Head of caudate nucleus (tissue), 42 donors: ENCODE measurements around the gene REXO1.

Experiments used
- DNase-seq, 42 donors: peaks; one replicate each; pipeline versions ENCODE4 v3.0.0 to v3.0.0-alpha.2; 2020 to 2021; ENCODE audit warnings: mixed read lengths in 7 of 42
- intact Hi-C: fragments of 100-400 bp; cut with DNase I; formaldehyde crosslinking; loops from one replicate; pipeline ENCODE4 v1.15.0; 2022

Gene REXO1

DNA sequence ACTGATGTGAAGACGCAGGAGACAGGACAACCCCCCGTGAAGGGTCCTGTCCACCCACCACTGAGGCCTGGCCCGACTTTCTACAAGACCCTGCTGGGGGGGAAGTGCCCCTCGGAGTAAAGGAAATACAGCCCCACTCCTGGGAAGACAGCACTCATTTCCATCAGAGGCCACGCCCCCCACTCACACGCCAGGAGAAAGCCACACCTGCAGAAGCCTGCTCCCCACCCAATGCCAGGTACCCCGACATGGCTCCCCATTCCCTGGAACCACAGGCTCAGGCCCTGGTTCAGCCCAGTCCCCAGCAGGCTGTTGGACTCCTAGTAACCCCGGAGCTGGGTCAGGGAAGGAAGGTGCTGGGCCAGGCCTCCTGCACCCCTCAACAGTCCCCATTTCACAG lies 25.3 kb downstream of the REXO1 start:
- intact Hi-C loops: no loop called here
- DNase-seq: no peak

DNA sequence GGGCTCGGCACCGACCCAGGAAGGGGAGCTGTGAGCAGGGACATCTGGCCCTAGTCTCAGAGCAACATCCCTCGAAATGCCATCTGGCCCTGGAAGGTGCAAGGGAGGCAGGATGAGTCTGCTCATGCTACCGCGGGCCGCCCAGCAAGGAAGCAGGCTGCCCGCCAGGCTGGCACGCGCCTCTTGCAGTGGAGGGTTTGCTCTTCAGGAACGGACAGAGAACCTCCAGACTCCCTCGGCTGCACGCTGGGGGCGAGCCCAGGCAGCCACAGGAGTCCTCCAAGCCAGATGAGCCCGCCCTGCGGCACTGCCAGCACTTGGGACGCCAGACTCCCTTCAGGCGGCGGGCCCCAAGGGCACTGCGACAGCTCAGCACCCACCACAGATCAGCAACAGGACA lies 26.1 kb downstream of the REXO1 start:
- intact Hi-C loops: no loop called here
- DNase-seq: no peak

GRCh38 chr19:1819341-1820255 lies 28.7 kb downstream of the REXO1 start:
- intact Hi-C loops: no loop called here
- DNase-seq: no peak

DNA sequence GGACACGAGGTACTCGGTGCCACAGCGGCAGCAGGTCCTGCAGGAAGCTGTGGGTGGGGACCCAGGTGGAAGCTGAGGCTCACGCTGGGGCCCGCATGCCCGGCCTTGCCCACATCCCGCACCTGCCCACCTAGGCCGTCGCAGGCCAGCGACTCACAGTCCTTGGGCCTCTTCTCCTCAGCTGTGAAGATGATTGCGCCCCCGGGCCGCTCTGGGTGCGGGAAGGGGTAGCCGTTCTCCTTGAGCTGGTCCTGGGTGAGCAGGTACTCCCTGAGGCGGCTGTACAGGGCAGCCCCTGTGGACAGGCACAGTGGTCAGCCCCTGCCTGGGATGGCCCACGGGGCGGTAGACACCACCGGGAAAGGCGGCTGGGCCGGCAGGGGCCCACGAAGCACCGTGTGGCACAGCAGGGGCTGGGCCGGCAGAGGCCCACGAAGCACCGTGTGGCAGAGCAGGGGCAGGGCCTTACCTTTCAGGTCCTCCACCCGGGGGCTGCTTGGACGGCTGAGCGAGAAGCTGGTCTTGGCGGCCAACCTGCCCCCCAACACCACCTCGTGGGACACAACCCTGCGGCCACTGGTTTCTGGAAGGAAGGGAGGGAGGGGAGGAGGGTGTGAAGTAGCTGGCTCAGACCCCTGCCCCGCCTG lies 29.6 kb downstream of the REXO1 start:
- no peak for DNase-seq
- intact Hi-C loops: no loop called here

DNA sequence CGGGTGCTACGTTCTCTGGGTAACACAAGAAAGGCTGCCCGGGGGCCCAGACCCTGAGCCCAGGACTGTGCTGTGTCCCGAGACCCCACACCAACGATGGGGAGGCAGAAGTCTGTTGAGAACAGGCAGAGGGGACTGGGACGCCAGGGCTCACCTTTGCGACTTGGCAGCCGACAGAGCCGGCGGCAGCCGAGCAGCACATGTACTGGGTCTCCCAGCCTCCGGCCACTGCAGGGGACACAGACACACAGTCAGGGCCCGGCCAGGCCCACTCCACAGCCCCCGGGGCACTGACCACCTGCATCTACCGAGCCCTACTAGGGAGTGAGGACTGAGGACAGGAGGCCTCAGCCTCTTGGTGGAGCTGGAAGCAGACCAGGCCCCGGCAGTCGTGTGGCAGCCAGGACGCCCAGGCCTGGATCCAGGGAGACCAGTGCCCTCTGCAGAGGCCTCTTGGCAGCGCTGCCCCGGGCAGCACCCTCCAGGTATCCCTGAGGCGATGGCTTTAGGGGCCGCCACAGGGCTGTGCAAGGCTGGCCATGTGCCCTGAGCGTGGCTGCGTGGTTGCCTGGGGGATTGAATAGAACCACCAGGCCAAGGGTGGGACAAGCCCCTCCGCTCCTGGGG lies 30.6 kb downstream of the REXO1 start:
- intact Hi-C loops: no loop called here
- no peak for DNase-seq

GRCh38 chr19:1816530-1817298 lies 31.6 kb downstream of the REXO1 start:
- DNase-seq: no peak
- intact Hi-C loops: no loop called here

GRCh38 chr19:1815605-1816529 lies 32.4 kb downstream of the REXO1 start:
- intact Hi-C loops: no loop called here

DNA sequence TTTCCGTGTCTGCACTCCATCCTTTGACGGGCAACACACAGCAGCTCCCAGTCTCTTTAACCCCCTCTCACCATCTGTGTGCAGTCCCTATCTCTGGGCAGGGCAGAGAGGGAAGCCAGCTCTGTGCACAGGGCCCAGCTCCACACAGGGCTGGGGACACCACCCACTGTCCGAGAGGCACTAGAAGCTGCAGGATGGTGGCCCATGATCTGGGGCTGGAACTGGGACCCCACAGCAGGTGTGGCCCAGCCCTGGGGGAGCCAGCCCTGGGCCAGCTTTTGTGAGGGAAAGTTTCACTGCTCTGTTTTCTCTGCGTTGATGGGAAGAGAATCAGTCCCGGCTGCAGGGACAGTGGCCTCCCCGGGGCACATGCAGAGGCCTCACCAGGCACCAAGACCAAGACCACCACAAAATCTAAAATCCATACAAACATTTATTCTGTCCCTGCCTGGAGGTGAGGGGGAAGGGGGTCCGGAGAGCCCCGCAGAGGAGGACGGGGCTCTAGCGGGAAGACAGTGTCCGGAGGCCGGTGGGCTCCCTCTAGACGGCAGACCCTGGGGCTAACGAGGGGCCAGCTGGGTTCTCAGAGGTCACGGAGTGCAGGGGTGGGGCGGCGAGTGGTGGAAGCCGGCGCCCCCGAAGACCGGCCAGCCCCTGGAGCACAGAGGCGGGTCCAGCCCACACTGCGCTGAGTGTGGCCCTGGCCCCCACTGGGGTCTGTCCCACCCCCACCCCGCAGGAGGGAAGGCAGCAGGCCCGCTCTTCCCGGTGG lies 33.3 kb downstream of the REXO1 start:
- DNase-seq: no peak
- intact Hi-C loops: no loop called here

More at GRCh38 chr19:1815605-1816529, 32.4 kb downstream of the REXO1 start:
- DNase-seq: no peak

DNA sequence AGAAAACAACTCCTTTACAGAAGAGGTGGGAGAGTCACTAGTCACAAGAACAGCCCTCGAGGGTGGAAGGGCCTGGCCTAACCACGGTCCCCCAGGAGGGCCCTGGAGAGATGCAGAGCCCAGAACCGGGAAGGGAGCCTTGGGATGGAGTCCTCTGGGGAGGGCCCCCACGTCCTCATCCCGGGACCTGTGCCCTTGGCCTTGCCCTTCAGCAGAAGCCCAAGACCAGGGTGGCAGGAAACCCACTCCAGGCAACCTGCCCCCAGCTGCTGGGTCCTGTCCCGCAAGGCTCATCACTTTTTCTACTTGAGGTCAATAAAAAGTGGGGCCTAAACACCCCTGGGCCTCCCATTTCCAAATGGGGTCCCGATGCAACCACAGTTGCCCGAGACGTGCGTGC lies 33.9 kb downstream of the REXO1 start:
- intact Hi-C loops: no loop called here
- no peak for DNase-seq

DNA sequence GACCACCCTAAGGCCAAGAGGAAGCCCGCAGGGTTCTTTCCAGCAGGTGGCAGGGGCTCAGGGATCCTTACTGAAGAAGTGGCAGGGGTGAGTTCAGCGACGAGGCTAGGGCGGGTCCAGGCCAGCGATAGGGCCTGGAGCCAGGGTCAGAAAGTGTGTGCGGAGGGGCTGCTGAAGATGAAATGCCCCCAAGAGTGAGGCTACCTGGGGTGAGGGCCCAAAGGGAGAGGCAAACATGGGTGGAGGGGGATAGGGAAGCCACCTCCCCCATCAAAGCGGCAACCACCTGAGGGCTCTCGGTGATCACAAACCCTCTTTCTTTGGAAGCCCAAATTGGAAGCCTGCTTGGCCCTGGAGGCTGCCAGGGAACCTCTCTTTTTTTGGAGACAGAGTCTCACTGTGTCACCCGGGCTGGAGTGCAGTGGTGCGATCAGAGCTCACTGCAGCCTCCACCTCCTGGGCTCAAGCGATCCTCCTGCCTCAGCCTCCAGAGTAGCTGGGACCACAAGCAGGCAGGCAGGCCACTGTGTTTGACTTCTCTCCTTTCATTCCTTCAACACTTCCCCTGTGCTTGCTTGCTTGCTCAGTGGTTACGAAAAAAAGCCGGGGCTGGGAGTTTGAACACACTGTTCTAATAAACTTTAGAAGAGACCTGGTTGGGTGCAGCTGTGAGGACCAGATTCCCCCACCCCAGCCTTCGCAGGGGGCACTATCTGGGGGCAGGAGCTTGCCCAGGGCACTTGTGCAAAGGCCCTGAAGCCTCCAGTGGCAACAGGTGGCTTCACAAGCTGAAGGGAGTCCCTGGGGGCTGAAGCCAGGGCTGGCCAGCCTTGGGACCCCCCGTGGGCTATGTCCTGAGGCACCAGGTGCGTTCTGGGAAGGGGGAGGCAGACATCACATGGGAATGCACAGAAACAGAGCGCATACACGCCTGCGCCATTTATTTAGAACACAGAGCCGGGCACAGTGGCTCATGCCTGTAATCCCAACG lies 34.8 kb downstream of the REXO1 start:
- no peak for DNase-seq
- intact Hi-C loops: no loop called here

DNA sequence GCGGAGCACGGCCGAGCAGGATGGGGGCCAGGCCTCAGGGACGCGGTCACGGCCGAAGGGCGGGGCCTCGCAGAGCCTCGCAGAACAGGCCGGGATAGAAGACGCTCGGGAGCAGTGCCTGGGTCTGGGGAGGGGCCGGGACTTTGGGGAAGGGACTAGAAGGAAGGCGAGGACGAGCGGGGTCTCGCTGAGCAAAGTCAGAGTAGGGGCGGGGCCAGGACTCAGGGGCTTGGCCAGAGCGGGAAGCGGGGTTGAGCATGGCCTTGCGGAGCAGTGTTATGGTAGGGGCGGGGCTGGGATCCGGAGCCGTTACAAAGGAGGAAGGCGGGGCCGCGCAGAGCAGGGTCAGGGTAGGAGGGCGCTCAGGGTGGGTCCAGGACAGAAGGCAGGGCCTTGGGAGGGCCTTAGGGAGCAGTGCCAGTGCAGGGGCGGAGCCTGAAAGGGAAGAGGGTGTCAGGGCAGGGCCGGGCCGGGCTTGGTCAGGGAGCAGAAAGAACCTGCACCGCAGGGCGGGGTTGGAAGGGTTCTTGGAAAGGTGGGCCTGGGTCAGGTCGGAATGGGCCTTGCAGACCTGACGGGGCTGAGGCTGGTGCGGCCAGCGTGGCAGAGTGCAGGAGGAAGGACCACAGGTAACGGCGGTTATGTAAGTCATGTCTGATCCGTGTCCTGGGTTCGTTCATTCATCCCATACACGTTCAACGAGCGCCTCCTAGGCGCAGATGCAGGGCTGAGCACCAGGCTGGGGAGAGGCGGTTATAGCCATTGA lies 35.7 kb downstream of the REXO1 start:
- intact Hi-C loops: no loop called here
- peak; percentile 54 to 92 (median 80) for DNase-seq

- intact Hi-C loops: no loop called here
- DNase-seq: peak in 1 of 42 donors; percentile 68
These were observed 36.3 kb downstream of the REXO1 start, which contains the start of gene ATP8B3 for GRCh38 chr19:1811942-1812425. Gene ATP8B3, minus strand, starts transcription at chr19:1812276. Its CDS starts 540 bp downstream, at chr19:1811736.

DNA sequence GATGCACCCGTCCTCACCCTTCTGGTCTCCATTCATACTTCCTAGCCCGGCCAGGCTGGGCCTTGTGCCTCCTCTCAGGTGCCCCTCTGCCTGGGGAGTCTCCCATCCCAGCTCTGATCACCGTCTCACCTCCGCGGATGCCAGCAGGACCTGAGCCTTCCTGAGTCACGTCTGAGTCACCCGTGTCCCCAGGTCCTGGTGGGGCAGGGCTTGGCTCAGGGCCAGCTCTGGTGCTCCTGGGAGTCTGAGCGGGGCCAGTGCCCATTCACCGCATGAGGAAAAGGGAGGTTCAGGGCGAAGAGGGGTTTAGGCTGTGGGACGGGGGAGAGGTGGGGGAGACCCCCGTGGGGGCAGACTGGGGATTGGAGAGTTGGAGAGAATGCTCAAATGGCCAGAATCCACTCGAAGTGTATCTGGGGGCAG lies 36.8 kb downstream of the REXO1 start:
- intact Hi-C loops: no loop called here
- DNase-seq: peak in 7 of 42 donors; percentile 13 to 59 (median 32)

- DNase-seq: no peak
- intact Hi-C loops: no loop called here
These were observed 37.7 kb downstream of the REXO1 start for GRCh38 chr19:1810439-1811160.

- no peak for DNase-seq
- intact Hi-C loops: no loop called here
These were observed 38.6 kb downstream of the REXO1 start for GRCh38 chr19:1809678-1810077.
